ENCODE measurements around the gene PDE4D. TPM values are rescaled to one million over a fixed set of nuclear protein-coding genes. Genes with fewer than 3 reads are reported as not detected.

Gene PDE4D
- total RNA-seq, 2 experiments from 2014 or later = 40.5 to 41.2 TPM

GRCh38 chr5:59746241-59746765, 147.2 kb downstream of the PDE4D start:
- Mint-ChIP-seq H3K36me3 (ENCODE audit: low read depth) (no peaks in the 10 kb centered on the region), H3K4me1 (ENCODE audit: low read depth) (no peaks in the 10 kb centered on the region), H3K9me3 (no peaks in the 10 kb centered on the region), H3K27me3 (ENCODE audit: low read depth) (no peaks in the 10 kb centered on the region), H3K27ac (no peak overlapping the region), H3K4me3 (no peak overlapping the region)
- CTCF ChIA-PET = no interaction called here
- DNase-seq = no peak
- intact Hi-C loops (cut with micrococcal nuclease) = no loop called here

DNA sequence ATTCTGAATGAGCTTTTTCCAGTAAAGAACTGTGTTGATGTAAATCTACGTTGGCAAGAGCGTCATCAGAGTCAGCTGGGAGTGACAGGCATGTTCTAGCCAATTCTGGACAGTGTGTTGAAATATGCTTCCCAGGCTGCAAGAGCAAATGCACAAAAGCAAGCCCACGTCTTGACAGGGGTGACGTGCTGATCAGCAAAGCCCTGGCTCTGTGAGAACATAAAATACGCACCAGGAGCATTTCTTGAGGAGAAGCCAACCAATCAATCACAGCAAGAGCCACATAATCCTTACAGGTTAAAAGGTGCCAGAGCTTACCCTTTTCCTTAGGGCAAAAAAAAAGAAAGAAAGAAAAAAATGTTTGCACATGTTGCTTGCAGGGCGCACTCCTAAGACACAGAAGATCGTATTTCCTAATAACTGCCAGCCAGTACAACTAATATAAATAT, 148.1 kb downstream of the PDE4D start:
- Mint-ChIP-seq H3K4me3 (no peak overlapping the region), H3K36me3 (ENCODE audit: low read depth) (no peaks in the 10 kb centered on the region), H3K4me1 (ENCODE audit: low read depth) (no peaks in the 10 kb centered on the region), H3K9me3 (no peaks in the 10 kb centered on the region), H3K27ac (no peak overlapping the region), H3K27me3 (ENCODE audit: low read depth) (no peaks in the 10 kb centered on the region)
- intact Hi-C loops (cut with micrococcal nuclease) = loop anchor here (2.0 kb wide), 1 partner anchor 23 kb away; no protein-coding TSS in a partner anchor
- DNase-seq = no peak
- CTCF ChIA-PET = interaction anchor here (0.7 kb wide), 1 partner anchor 13 kb away, joined by 3 read pairs; no protein-coding TSS in a partner anchor

GRCh38 chr5:59744531-59744992, 149.0 kb downstream of the PDE4D start:
- Mint-ChIP-seq H3K4me3 (no peak overlapping the region), H3K9me3 (no peaks in the 10 kb centered on the region), H3K36me3 (ENCODE audit: low read depth) (no peaks in the 10 kb centered on the region), H3K4me1 (ENCODE audit: low read depth) (no peaks in the 10 kb centered on the region), H3K27ac (no peak overlapping the region), H3K27me3 (ENCODE audit: low read depth) (no peaks in the 10 kb centered on the region)
- intact Hi-C loops (cut with micrococcal nuclease) = loop anchor here (2.0 kb wide), 1 partner anchor 22 kb away; no protein-coding TSS in a partner anchor
- CTCF ChIA-PET = no interaction called here
- DNase-seq = no peak

DNA sequence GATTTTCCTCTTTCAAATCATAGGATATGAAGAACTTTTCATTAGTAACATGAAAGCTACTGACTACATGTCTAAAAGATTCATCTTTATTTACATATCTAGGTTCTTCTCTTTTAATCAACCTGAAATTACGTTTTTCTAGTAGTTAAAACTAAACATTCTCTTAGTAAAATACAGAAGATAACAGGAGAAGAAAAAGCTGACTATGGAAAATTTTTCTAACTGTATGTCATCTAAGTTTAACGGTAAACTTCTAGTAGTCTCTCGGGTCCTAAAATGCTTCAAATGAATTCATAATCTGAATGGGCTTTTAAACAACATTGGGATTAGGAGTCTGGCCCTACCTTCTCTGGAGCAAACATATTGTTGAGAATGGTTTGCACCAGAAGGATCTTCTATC, 151.9 kb downstream of the PDE4D start:
- H3K4me3 Mint-ChIP-seq = no peak overlapping the region

GRCh38 chr5:59738024-59738423, 155.5 kb downstream of the PDE4D start:
- CTCF ChIA-PET = interaction anchor here (1.0 kb wide), 1 partner anchor 11 kb away, joined by 3 read pairs; no protein-coding TSS in a partner anchor
- H3K27me3 Mint-ChIP-seq (ENCODE audit: low read depth) = peaks cover under 1% of the 10 kb centered on the region
- no peaks in the 10 kb centered on the region for H3K4me1 Mint-ChIP-seq (ENCODE audit: low read depth)
- no peaks in the 10 kb centered on the region for H3K36me3 Mint-ChIP-seq (ENCODE audit: low read depth)
- no peaks in the 10 kb centered on the region for H3K9me3 Mint-ChIP-seq
- H3K27ac Mint-ChIP-seq = no peak overlapping the region
- intact Hi-C loops (cut with micrococcal nuclease) = no loop called here
- H3K4me3 Mint-ChIP-seq = no peak overlapping the region
- no peak for DNase-seq

More for the DNA sequence above, 151.9 kb downstream of the PDE4D start:
- DNase-seq = no peak
- H3K36me3 Mint-ChIP-seq (ENCODE audit: low read depth) = no peaks in the 10 kb centered on the region
- intact Hi-C loops (cut with micrococcal nuclease) = no loop called here
- no peaks in the 10 kb centered on the region for H3K4me1 Mint-ChIP-seq (ENCODE audit: low read depth)
- no peaks in the 10 kb centered on the region for H3K9me3 Mint-ChIP-seq
- H3K27me3 Mint-ChIP-seq (ENCODE audit: low read depth) = no peaks in the 10 kb centered on the region
- CTCF ChIA-PET = no interaction called here
- no peak overlapping the region for H3K27ac Mint-ChIP-seq

GRCh38 chr5:59732806-59733205, 160.7 kb downstream of the PDE4D start:
- Mint-ChIP-seq H3K9me3 (no peaks in the 10 kb centered on the region), H3K27ac (no peak overlapping the region), H3K36me3 (ENCODE audit: low read depth) (no peaks in the 10 kb centered on the region), H3K4me3 (no peak overlapping the region), H3K4me1 (ENCODE audit: low read depth) (no peaks in the 10 kb centered on the region), H3K27me3 (ENCODE audit: low read depth) (peaks cover 4% of the 10 kb centered on the region)
- DNase-seq = no peak
- intact Hi-C loops (cut with micrococcal nuclease) = no loop called here
- CTCF ChIA-PET = interaction anchor here (0.5 to 0.7 kb wide), 2 partner anchors 13 to 917 kb away, joined by 3 read pairs; no protein-coding TSS in a partner anchor

- CTCF ChIA-PET = interaction anchor here (0.5 to 0.7 kb wide), 3 partner anchors 13 to 917 kb away, joined by 3 read pairs; no protein-coding TSS in a partner anchor
- DNase-seq = no peak
- Mint-ChIP-seq H3K36me3 (ENCODE audit: low read depth) (no peaks in the 10 kb centered on the region), H3K27me3 (ENCODE audit: low read depth) (peaks cover 4% of the 10 kb centered on the region), H3K27ac (no peak overlapping the region), H3K4me3 (no peak overlapping the region), H3K4me1 (ENCODE audit: low read depth) (no peaks in the 10 kb centered on the region), H3K9me3 (no peaks in the 10 kb centered on the region)
- intact Hi-C loops (cut with micrococcal nuclease) = no loop called here
Observed at GRCh38 chr5:59732301-59732700, 161.2 kb downstream of the PDE4D start.

GRCh38 chr5:59731809-59732208, 161.7 kb downstream of the PDE4D start:
- Mint-ChIP-seq H3K36me3 (ENCODE audit: low read depth) (no peaks in the 10 kb centered on the region), H3K9me3 (no peaks in the 10 kb centered on the region), H3K27me3 (ENCODE audit: low read depth) (peaks cover 4% of the 10 kb centered on the region), H3K27ac (no peak overlapping the region), H3K4me3 (no peak overlapping the region), H3K4me1 (ENCODE audit: low read depth) (no peaks in the 10 kb centered on the region)
- intact Hi-C loops (cut with micrococcal nuclease) = no loop called here
- CTCF ChIA-PET = interaction anchor here (0.7 to 1.1 kb wide), 2 partner anchors 69 to 172 kb away, joined by 3 read pairs; no protein-coding TSS in a partner anchor
- DNase-seq = no peak

- Mint-ChIP-seq H3K27me3 (ENCODE audit: low read depth) (peaks cover 8% of the 10 kb centered on the region), H3K4me1 (ENCODE audit: low read depth) (no peaks in the 10 kb centered on the region), H3K4me3 (no peak overlapping the region), H3K36me3 (ENCODE audit: low read depth) (no peaks in the 10 kb centered on the region), H3K9me3 (no peaks in the 10 kb centered on the region), H3K27ac (no peak overlapping the region)
- CTCF ChIA-PET = interaction anchor here (0.6 to 1.5 kb wide), 3 partner anchors 10 to 66 kb away, joined by 3 read pairs; no protein-coding TSS in a partner anchor
- intact Hi-C loops (cut with micrococcal nuclease) = no loop called here
- no peak for DNase-seq
Observed at GRCh38 chr5:59729820-59730219, 163.7 kb downstream of the PDE4D start.

DNA sequence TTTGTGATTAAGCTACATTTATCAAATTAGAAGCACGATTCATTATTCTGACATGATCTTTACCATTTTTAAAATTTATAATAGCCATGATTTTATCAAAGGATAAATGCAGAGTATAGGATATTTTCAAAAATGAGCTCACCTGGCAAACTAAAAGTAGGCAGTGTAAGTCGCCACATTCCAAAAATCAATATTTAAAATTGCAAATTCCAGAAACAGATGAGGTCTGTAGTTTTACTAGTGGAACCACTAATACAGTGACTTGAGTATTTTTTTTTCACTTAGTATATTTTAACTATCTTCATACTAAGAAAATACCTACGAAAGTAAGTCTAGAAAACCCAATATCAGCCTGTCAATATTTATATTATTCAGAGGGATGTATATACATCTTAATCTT, 164.2 kb downstream of the PDE4D start:
- Mint-ChIP-seq H3K27ac (no peak overlapping the region), H3K4me1 (ENCODE audit: low read depth) (no peaks in the 10 kb centered on the region), H3K27me3 (ENCODE audit: low read depth) (peaks cover 8% of the 10 kb centered on the region), H3K9me3 (no peaks in the 10 kb centered on the region), H3K4me3 (no peak overlapping the region), H3K36me3 (ENCODE audit: low read depth) (no peaks in the 10 kb centered on the region)
- intact Hi-C loops (cut with micrococcal nuclease) = no loop called here
- DNase-seq = no peak
- CTCF ChIA-PET = interaction anchor here (0.6 to 1.5 kb wide), 2 partner anchors 9 to 67 kb away, joined by 3 read pairs; no protein-coding TSS in a partner anchor

GRCh38 chr5:59728356-59728755, 165.2 kb downstream of the PDE4D start:
- no peaks in the 10 kb centered on the region for H3K9me3 Mint-ChIP-seq

GRCh38 chr5:59727186-59727585, 166.3 kb downstream of the PDE4D start:
- H3K27me3 Mint-ChIP-seq (ENCODE audit: low read depth) = peaks cover 6% of the 10 kb centered on the region
- CTCF ChIA-PET = interaction anchor here (1.1 kb wide), 1 partner anchor 11 kb away, joined by 3 read pairs; no protein-coding TSS in a partner anchor

More at GRCh38 chr5:59728356-59728755, 165.2 kb downstream of the PDE4D start:
- peaks cover 8% of the 10 kb centered on the region for H3K27me3 Mint-ChIP-seq (ENCODE audit: low read depth)
- no peak overlapping the region for H3K27ac Mint-ChIP-seq
- CTCF ChIA-PET = interaction anchor here (0.7 kb wide), 1 partner anchor 339 kb away, joined by 3 read pairs; no protein-coding TSS in a partner anchor
- intact Hi-C loops (cut with micrococcal nuclease) = no loop called here
- no peaks in the 10 kb centered on the region for H3K4me1 Mint-ChIP-seq (ENCODE audit: low read depth)
- H3K4me3 Mint-ChIP-seq = no peak overlapping the region
- no peak for DNase-seq
- no peaks in the 10 kb centered on the region for H3K36me3 Mint-ChIP-seq (ENCODE audit: low read depth)

GRCh38 chr5:59725392-59725767, 168.1 kb downstream of the PDE4D start:
- Mint-ChIP-seq H3K4me3 (no peak overlapping the region), H3K27ac (no peak overlapping the region), H3K27me3 (ENCODE audit: low read depth) (peaks cover 4% of the 10 kb centered on the region), H3K9me3 (no peaks in the 10 kb centered on the region), H3K4me1 (ENCODE audit: low read depth) (peaks cover 3% of the 10 kb centered on the region), H3K36me3 (ENCODE audit: low read depth) (no peaks in the 10 kb centered on the region)
- intact Hi-C loops (cut with micrococcal nuclease) = no loop called here
- DNase-seq = no peak
- CTCF ChIA-PET = interaction anchor here (0.6 to 1.4 kb wide), 3 partner anchors 17 to 945 kb away, joined by 3 to 4 read pairs (median 3); no protein-coding TSS in a partner anchor

More at GRCh38 chr5:59727186-59727585, 166.3 kb downstream of the PDE4D start:
- no peak overlapping the region for H3K27ac Mint-ChIP-seq
- no peak for DNase-seq
- H3K4me3 Mint-ChIP-seq = no peak overlapping the region
- intact Hi-C loops (cut with micrococcal nuclease) = no loop called here
- H3K9me3 Mint-ChIP-seq = no peaks in the 10 kb centered on the region
- peaks cover 3% of the 10 kb centered on the region for H3K4me1 Mint-ChIP-seq (ENCODE audit: low read depth)
- no peaks in the 10 kb centered on the region for H3K36me3 Mint-ChIP-seq (ENCODE audit: low read depth)
